Measurements from ENCODE around the gene RCC1.
"Not testable (repeated sequence)": the region's sequence is repeated elsewhere in the genome, so short reads cannot be mapped to it uniquely, and the experiment has no call there.

RCC1 gene

GRCh38 chr1:28579401-28579800 lies 73.6 kb downstream of the RCC1 start:
- TF ChIP-seq CTCF (IDR thresholded peaks at IDR 0.05; ENCODE audit: low read depth, low read length): no peak
- H3K4me3 ChIP-seq (replicated peaks in 1 of 2; ENCODE audit: low read depth in 2 of 2, low read length in 2 of 2): peak overlapping the region in 1 of 2 donors; percentile 94
- no peak for DNase-seq (ENCODE audit: low read depth in 2 of 2)

GRCh38 chr1:28580722-28581530 lies 75.1 kb downstream of the RCC1 start:
- DNase-seq (ENCODE audit: low read depth in 2 of 2): peak; percentile 45 to 57
- peak overlapping the region; percentile 87 to 94 for H3K4me3 ChIP-seq (replicated peaks in 1 of 2; ENCODE audit: low read depth in 2 of 2, low read length in 2 of 2)
- no peak for TF ChIP-seq CTCF (IDR thresholded peaks at IDR 0.05; ENCODE audit: low read depth, low read length)

GRCh38 chr1:28581531-28582247 lies 75.8 kb downstream of the RCC1 start:
- peak; percentile 96 to 98 for DNase-seq (ENCODE audit: low read depth in 2 of 2)
- TF ChIP-seq CTCF (IDR thresholded peaks at IDR 0.05; ENCODE audit: low read depth, low read length): no peak
- H3K4me3 ChIP-seq (replicated peaks in 1 of 2; ENCODE audit: low read depth in 2 of 2, low read length in 2 of 2): peak overlapping the region; percentile 87 to 94

- TF ChIP-seq CTCF (IDR thresholded peaks at IDR 0.05; ENCODE audit: low read depth, low read length): no peak
- peak overlapping the region; percentile 87 to 94 for H3K4me3 ChIP-seq (replicated peaks in 1 of 2; ENCODE audit: low read depth in 2 of 2, low read length in 2 of 2)
- DNase-seq (ENCODE audit: low read depth in 2 of 2): peak; percentile 52 to 58
Measured at GRCh38 chr1:28582248-28582615, 76.4 kb downstream of the RCC1 start.

GRCh38 chr1:28586585-28587391 lies 80.9 kb downstream of the RCC1 start:
- DNase-seq (ENCODE audit: low read depth in 2 of 2): not testable (repeated sequence)

More at GRCh38 chr1:28586585-28587391, 80.9 kb downstream of the RCC1 start:
- H3K4me3 ChIP-seq (replicated peaks in 1 of 2; ENCODE audit: low read depth in 2 of 2, low read length in 2 of 2): not testable (repeated sequence)
